ENCODE data around the gene WDR6.

Gene WDR6

GRCh38 chr3:49007068-49007770 lies at the start of gene WDR6:
Gene WDR6 (plus strand): TSS chr3:49007391. CDS start chr3:49007432, 41 bp downstream.
- peak; percentile 94 to 98 for DNase-seq (ENCODE audit: extremely low read depth in 1 of 2, low read depth in 1 of 2)

GRCh38 chr3:48960841-48961413 lies 46.3 kb upstream of the WDR6 start:
- DNase-seq (ENCODE audit: extremely low read depth in 1 of 2, low read depth in 1 of 2) = no peak

GRCh38 chr3:48962340-48962739 lies 44.9 kb upstream of the WDR6 start:
- no peak for DNase-seq (ENCODE audit: extremely low read depth in 1 of 2, low read depth in 1 of 2)

GRCh38 chr3:48962939-48963338 lies 44.3 kb upstream of the WDR6 start:
- DNase-seq (ENCODE audit: extremely low read depth in 1 of 2, low read depth in 1 of 2) = no peak

GRCh38 chr3:48963591-48963990 lies 43.6 kb upstream of the WDR6 start:
- DNase-seq (ENCODE audit: extremely low read depth in 1 of 2, low read depth in 1 of 2) = no peak

- DNase-seq (ENCODE audit: extremely low read depth in 1 of 2, low read depth in 1 of 2) = no peak
Observed at GRCh38 chr3:48966367-48966766, 40.8 kb upstream of the WDR6 start.

- no peak for DNase-seq (ENCODE audit: extremely low read depth in 1 of 2, low read depth in 1 of 2)
Observed at GRCh38 chr3:48966876-48967361, 40.3 kb upstream of the WDR6 start.

GRCh38 chr3:48970586-48970985 lies 36.6 kb upstream of the WDR6 start:
- DNase-seq (ENCODE audit: extremely low read depth in 1 of 2, low read depth in 1 of 2) = no peak

- DNase-seq (ENCODE audit: extremely low read depth in 1 of 2, low read depth in 1 of 2) = no peak
Observed at GRCh38 chr3:48974076-48974864, 32.9 kb upstream of the WDR6 start.

- no peak for DNase-seq (ENCODE audit: extremely low read depth in 1 of 2, low read depth in 1 of 2)
Observed at GRCh38 chr3:48979451-48979850, 27.7 kb upstream of the WDR6 start.

- no peak for DNase-seq (ENCODE audit: extremely low read depth in 1 of 2, low read depth in 1 of 2)
Observed at GRCh38 chr3:48980295-48980694, 26.9 kb upstream of the WDR6 start.

GRCh38 chr3:48982016-48982415 lies 25.2 kb upstream of the WDR6 start:
- no peak for DNase-seq (ENCODE audit: extremely low read depth in 1 of 2, low read depth in 1 of 2)

- DNase-seq (ENCODE audit: extremely low read depth in 1 of 2, low read depth in 1 of 2) = no peak
Observed at GRCh38 chr3:48982686-48983085, 24.5 kb upstream of the WDR6 start.

GRCh38 chr3:48983096-48983495 lies 24.1 kb upstream of the WDR6 start:
- DNase-seq (ENCODE audit: extremely low read depth in 1 of 2, low read depth in 1 of 2) = no peak

GRCh38 chr3:48984663-48985062 lies 22.5 kb upstream of the WDR6 start:
- DNase-seq (ENCODE audit: extremely low read depth in 1 of 2, low read depth in 1 of 2) = no peak

- DNase-seq (ENCODE audit: extremely low read depth in 1 of 2, low read depth in 1 of 2) = no peak
Observed at GRCh38 chr3:48985831-48986376, 21.3 kb upstream of the WDR6 start.

- no peak for DNase-seq (ENCODE audit: extremely low read depth in 1 of 2, low read depth in 1 of 2)
Observed at GRCh38 chr3:48989126-48989795, 17.9 kb upstream of the WDR6 start.

GRCh38 chr3:48989796-48990635 lies 17.2 kb upstream of the WDR6 start, which contains the start of gene P4HTM:
Gene P4HTM (plus strand): TSS chr3:48990241. CDS start chr3:48990257, 16 bp downstream.
- DNase-seq (ENCODE audit: extremely low read depth in 1 of 2, low read depth in 1 of 2) = peak; percentile 74 to 81

- no peak for DNase-seq (ENCODE audit: extremely low read depth in 1 of 2, low read depth in 1 of 2)
Observed at GRCh38 chr3:48990636-48991469, 16.3 kb upstream of the WDR6 start.
